ENCODE data around the gene GRIK3.

Gene GRIK3

DNA sequence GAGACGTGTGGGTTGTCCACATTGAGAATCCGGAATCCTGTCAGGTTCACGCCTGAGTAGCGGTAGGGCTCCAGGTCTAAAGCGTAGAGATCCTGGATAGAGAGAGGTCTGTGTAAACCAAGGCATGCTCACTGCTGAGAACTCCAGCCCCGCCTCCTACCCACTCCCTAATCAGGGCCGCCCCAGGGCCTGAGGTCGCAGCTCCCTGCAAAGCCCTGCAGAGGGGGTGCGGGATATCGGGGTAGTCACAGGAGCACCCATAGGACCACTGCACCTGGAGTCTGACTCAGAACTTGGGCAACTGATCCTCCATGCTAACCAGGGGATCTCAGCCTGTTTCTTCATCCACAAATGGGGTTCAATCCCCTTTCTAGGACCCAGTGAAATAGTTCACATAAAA, 174.4 kb downstream of the GRIK3 start:
- TF ChIP-seq YY1 (IDR thresholded peaks at IDR 0.05; ENCODE audit: low read depth) (no peak), CREB1 (IDR thresholded peaks at IDR 0.05; ENCODE audit: low read depth) (no peak), EP300 (IDR thresholded peaks at IDR 0.05; ENCODE audit: borderline replicate concordance) (no peak), NFIC (IDR thresholded peaks at IDR 0.05) (no peak), TAF1 (IDR thresholded peaks at IDR 0.05; ENCODE audit: low read depth) (no peak), TEAD4 (IDR thresholded peaks at IDR 0.05) (no peak), EGR1 (IDR thresholded peaks at IDR 0.05) (no peak), RAD21 (IDR thresholded peaks at IDR 0.05; ENCODE audit: low read depth) (no peak), CEBPB (IDR thresholded peaks at IDR 0.05) (no peak), TCF12 (IDR thresholded peaks at IDR 0.05; ENCODE audit: low read depth) (no peak), FOXM1 (IDR thresholded peaks at IDR 0.05; ENCODE audit: borderline replicate concordance, low read depth) (no peak), ZBTB7A (IDR thresholded peaks at IDR 0.05; ENCODE audit: low read depth) (no peak)
- TF ChIP-seq, protein P1, sequence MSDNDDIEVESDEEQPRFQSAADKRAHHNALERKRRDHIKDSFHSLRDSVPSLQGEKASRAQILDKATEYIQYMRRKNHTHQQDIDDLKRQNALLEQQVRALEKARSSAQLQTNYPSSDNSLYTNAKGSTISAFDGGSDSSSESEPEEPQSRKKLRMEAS (IDR thresholded peaks at IDR 0.05), result no peak
- TF ChIP-seq, protein P2, sequence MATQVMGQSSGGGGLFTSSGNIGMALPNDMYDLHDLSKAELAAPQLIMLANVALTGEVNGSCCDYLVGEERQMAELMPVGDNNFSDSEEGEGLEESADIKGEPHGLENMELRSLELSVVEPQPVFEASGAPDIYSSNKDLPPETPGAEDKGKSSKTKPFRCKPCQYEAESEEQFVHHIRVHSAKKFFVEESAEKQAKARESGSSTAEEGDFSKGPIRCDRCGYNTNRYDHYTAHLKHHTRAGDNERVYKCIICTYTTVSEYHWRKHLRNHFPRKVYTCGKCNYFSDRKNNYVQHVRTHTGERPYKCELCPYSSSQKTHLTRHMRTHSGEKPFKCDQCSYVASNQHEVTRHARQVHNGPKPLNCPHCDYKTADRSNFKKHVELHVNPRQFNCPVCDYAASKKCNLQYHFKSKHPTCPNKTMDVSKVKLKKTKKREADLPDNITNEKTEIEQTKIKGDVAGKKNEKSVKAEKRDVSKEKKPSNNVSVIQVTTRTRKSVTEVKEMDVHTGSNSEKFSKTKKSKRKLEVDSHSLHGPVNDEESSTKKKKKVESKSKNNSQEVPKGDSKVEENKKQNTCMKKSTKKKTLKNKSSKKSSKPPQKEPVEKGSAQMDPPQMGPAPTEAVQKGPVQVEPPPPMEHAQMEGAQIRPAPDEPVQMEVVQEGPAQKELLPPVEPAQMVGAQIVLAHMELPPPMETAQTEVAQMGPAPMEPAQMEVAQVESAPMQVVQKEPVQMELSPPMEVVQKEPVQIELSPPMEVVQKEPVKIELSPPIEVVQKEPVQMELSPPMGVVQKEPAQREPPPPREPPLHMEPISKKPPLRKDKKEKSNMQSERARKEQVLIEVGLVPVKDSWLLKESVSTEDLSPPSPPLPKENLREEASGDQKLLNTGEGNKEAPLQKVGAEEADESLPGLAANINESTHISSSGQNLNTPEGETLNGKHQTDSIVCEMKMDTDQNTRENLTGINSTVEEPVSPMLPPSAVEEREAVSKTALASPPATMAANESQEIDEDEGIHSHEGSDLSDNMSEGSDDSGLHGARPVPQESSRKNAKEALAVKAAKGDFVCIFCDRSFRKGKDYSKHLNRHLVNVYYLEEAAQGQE (IDR thresholded peaks at IDR 0.05; ENCODE audit: low read depth), result no peak
- TF ChIP-seq, protein P3, sequence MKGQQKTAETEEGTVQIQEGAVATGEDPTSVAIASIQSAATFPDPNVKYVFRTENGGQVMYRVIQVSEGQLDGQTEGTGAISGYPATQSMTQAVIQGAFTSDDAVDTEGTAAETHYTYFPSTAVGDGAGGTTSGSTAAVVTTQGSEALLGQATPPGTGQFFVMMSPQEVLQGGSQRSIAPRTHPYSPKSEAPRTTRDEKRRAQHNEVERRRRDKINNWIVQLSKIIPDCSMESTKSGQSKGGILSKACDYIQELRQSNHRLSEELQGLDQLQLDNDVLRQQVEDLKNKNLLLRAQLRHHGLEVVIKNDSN (IDR thresholded peaks at IDR 0.05), result no peak

GRCh38 chr1:36858981-36859380, 175.3 kb downstream of the GRIK3 start:
- no peak for TF ChIP-seq YY1 (IDR thresholded peaks at IDR 0.05; ENCODE audit: low read depth)
- no peak for TF ChIP-seq EP300 (IDR thresholded peaks at IDR 0.05; ENCODE audit: borderline replicate concordance)
- TF ChIP-seq EGR1 (IDR thresholded peaks at IDR 0.05), result no peak
- TF ChIP-seq, protein P1 (IDR thresholded peaks at IDR 0.05), result no peak

DNA sequence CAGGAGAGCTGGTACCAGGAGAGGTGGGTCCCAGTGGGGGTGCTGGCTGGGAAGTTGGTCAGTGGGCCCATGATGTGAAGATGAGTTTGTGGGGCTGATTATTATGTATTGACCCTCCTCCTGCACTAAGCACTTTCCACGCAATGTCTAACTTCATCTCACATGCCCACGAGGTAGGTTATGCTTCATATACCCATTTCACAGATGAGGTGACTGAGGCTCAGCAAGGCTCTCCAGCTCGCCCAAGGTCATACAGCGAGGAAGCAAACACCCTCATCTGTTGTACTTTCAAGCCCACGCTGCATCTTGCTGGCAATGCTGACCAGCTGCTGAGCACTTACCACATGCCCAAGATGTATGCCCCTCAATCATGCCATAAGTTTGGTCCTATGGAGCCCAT, 175.8 kb downstream of the GRIK3 start:
- no peak for TF ChIP-seq NFIC (IDR thresholded peaks at IDR 0.05)
- TF ChIP-seq CREB1 (IDR thresholded peaks at IDR 0.05; ENCODE audit: low read depth), result no peak
- no peak for TF ChIP-seq TAF1 (IDR thresholded peaks at IDR 0.05; ENCODE audit: low read depth)
- no peak for TF ChIP-seq EGR1 (IDR thresholded peaks at IDR 0.05)
- TF ChIP-seq ZBTB7A (IDR thresholded peaks at IDR 0.05; ENCODE audit: low read depth), result no peak
- TF ChIP-seq, protein P1 (IDR thresholded peaks at IDR 0.05), result no peak
- TF ChIP-seq FOXM1 (IDR thresholded peaks at IDR 0.05; ENCODE audit: borderline replicate concordance, low read depth), result no peak

DNA sequence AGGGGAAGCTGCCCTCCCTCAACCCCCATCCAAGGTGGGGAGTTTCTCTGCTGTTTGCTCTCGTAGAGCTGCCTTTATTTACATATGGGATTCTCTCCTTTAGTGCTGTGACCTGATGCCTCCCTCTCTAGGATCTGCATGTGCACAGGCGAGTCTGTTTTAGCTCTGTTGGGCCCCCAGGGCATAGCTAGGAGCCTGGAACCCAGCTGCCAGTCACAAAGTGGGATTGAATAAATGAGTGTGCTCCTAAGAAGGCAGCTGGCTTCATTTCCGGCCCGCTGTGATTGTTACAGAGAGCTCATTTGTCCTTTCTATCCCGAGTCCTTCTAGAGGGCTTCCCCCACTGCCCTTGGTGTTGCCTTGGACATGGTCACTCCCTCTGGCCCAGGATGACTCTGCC, 176.6 kb downstream of the GRIK3 start:
- TF ChIP-seq FOXM1 (IDR thresholded peaks at IDR 0.05; ENCODE audit: borderline replicate concordance, low read depth), result no peak
- no peak for TF ChIP-seq YY1 (IDR thresholded peaks at IDR 0.05; ENCODE audit: low read depth)
- no peak for TF ChIP-seq EGR1 (IDR thresholded peaks at IDR 0.05)
- TF ChIP-seq, protein P1 (IDR thresholded peaks at IDR 0.05), result no peak
- TF ChIP-seq, protein P3 (IDR thresholded peaks at IDR 0.05), result no peak
- TF ChIP-seq EP300 (IDR thresholded peaks at IDR 0.05; ENCODE audit: borderline replicate concordance), result no peak
- no peak for TF ChIP-seq TCF12 (IDR thresholded peaks at IDR 0.05; ENCODE audit: low read depth)
- TF ChIP-seq ZBTB7A (IDR thresholded peaks at IDR 0.05; ENCODE audit: low read depth), result no peak
- TF ChIP-seq CREB1 (IDR thresholded peaks at IDR 0.05; ENCODE audit: low read depth), result no peak
- TF ChIP-seq RAD21 (IDR thresholded peaks at IDR 0.05; ENCODE audit: low read depth), result no peak
- no peak for TF ChIP-seq TEAD4 (IDR thresholded peaks at IDR 0.05)
- TF ChIP-seq NFIC (IDR thresholded peaks at IDR 0.05), result no peak
- no peak for TF ChIP-seq CEBPB (IDR thresholded peaks at IDR 0.05)

- no peak for TF ChIP-seq YY1 (IDR thresholded peaks at IDR 0.05; ENCODE audit: low read depth)
- no peak for TF ChIP-seq CREB1 (IDR thresholded peaks at IDR 0.05; ENCODE audit: low read depth)
- TF ChIP-seq, protein P1 (IDR thresholded peaks at IDR 0.05), result no peak
- TF ChIP-seq EP300 (IDR thresholded peaks at IDR 0.05; ENCODE audit: borderline replicate concordance), result no peak
These were observed 178.4 kb downstream of the GRIK3 start for GRCh38 chr1:36855699-36856494.

- TF ChIP-seq CEBPB (IDR thresholded peaks at IDR 0.05) (no peak), CREB1 (IDR thresholded peaks at IDR 0.05; ENCODE audit: low read depth) (no peak), TAF1 (IDR thresholded peaks at IDR 0.05; ENCODE audit: low read depth) (no peak), FOXM1 (IDR thresholded peaks at IDR 0.05; ENCODE audit: borderline replicate concordance, low read depth) (no peak)
- TF ChIP-seq, protein P3 (IDR thresholded peaks at IDR 0.05), result no peak
These were observed 180.7 kb downstream of the GRIK3 start for GRCh38 chr1:36853638-36854037.
